ENCODE measurements around the gene LCE6A.

Gene LCE6A, protein sequence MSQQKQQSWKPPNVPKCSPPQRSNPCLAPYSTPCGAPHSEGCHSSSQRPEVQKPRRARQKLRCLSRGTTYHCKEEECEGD

DNA sequence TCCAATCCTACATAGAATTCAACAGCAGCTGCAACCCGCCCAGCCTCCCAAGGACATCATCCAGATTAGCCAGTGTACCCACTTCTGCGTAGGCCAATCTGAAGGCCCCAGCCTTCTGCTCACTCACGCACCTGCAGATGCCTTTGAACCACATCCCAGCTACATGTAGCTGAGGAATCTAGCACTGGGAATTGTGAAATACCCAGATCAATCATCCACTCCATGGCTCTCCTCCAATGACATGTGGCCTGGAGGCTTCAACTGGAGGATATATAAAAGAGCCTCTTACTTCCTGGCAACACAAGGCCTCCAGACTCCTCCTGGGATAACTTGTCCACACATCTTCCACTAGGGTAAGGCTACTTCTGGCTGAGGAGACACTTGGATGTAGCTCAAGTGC, at the start of gene LCE6A:
LCE6A (plus strand) TSS at position 301 of the 400 bp plus-strand sequence. CDS start 665 bp downstream, outside the sequence.
- H3K27me3 Mint-ChIP-seq (ENCODE audit: low read depth): no peaks in the 10 kb centered on the region
- H3K27ac Mint-ChIP-seq: no peak within 1 kb of the TSS
- no peaks in the 10 kb centered on the region for H3K36me3 Mint-ChIP-seq (ENCODE audit: low read depth)
- TF ChIP-seq, protein P1, sequence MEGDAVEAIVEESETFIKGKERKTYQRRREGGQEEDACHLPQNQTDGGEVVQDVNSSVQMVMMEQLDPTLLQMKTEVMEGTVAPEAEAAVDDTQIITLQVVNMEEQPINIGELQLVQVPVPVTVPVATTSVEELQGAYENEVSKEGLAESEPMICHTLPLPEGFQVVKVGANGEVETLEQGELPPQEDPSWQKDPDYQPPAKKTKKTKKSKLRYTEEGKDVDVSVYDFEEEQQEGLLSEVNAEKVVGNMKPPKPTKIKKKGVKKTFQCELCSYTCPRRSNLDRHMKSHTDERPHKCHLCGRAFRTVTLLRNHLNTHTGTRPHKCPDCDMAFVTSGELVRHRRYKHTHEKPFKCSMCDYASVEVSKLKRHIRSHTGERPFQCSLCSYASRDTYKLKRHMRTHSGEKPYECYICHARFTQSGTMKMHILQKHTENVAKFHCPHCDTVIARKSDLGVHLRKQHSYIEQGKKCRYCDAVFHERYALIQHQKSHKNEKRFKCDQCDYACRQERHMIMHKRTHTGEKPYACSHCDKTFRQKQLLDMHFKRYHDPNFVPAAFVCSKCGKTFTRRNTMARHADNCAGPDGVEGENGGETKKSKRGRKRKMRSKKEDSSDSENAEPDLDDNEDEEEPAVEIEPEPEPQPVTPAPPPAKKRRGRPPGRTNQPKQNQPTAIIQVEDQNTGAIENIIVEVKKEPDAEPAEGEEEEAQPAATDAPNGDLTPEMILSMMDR (IDR thresholded peaks at IDR 0.05; ENCODE audit: unreplicated experiment in 3 of 3): no peak
- no peaks in the 10 kb centered on the region for H3K4me1 Mint-ChIP-seq
- H3K4me3 Mint-ChIP-seq: no peak within 1 kb of the TSS
- peaks cover 12% of the 10 kb centered on the region for H3K9me3 Mint-ChIP-seq

DNA sequence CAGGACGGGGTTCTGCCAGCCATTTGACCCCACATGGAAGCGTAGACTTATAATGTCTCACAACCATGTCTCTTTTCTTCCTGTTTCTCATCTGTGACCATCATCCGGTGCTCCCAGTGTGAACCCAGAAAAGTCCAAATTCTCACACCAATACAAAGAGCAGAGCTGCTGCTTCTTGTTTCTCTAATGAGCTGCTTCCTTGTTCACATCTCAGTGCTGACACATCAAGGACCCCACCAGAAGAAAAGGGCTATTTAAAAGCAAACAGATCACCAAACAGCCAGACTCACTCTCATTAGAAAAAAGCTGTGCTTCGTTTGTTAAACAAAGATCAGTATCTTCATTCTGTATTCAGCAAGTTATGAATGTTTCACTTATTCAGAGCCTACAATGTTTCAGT, 47.0 kb upstream of the LCE6A start:
- Mint-ChIP-seq H3K9me3 (peaks cover 12% of the 10 kb centered on the region), H3K4me3 (no peak overlapping the region), H3K36me3 (ENCODE audit: low read depth) (no peaks in the 10 kb centered on the region), H3K4me1 (no peaks in the 10 kb centered on the region), H3K27me3 (ENCODE audit: low read depth) (no peaks in the 10 kb centered on the region), H3K27ac (no peak overlapping the region)
- TF ChIP-seq, protein P1 (IDR thresholded peaks at IDR 0.05; ENCODE audit: unreplicated experiment in 3 of 3): no peak

DNA sequence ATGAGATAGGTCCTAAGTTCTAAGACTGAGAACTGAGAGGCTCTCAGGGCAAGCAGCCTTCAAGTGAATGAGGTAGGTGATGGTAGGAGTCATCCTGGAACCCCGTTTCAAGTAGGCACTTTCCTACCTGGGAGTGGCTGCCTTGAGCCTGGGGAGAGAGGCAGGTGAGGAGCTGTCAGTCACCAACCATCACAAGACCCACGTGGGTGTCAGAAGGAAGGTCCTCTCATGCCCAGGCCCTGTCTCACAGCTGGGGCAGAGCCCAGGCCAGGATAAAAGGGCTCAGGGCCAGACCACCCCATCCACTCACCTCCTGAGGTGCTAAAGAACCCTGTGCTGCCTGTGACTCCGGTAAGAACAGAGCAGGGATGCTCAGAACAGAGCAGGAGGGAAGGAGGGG, 46.2 kb upstream of the LCE6A start, which contains the start of gene LCE1D:
LCE1D (plus strand) TSS at position 301 of the 400 bp plus-strand sequence. CDS start 1,074 bp downstream, outside the sequence.
- Mint-ChIP-seq H3K4me3 (no peak within 1 kb of the TSS), H3K4me1 (no peaks in the 10 kb centered on the region), H3K36me3 (ENCODE audit: low read depth) (no peaks in the 10 kb centered on the region), H3K27me3 (ENCODE audit: low read depth) (no peaks in the 10 kb centered on the region), H3K9me3 (peaks cover 18% of the 10 kb centered on the region), H3K27ac (no peak within 1 kb of the TSS)
- TF ChIP-seq, protein P1 (IDR thresholded peaks at IDR 0.05; ENCODE audit: unreplicated experiment in 3 of 3): no peak

DNA sequence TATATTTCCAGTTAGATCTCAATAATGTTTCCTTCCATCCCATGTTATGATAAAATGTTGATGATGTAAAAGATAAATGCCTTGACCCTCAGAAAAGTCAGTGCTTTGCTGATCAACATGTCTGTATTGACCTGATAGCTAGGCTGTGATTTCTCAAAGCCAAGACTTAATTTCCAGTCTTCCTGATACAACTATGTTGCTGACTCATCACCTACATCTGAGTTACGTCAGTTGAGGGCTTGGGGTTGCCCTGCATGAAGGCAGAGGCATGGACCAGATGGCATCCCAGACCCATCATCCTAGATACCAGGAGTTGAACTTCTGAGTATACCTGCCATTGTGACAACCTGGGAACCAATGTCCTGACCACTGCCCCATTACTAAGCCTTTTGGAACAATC, 41.3 kb upstream of the LCE6A start:
- no peaks in the 10 kb centered on the region for H3K4me1 Mint-ChIP-seq
- no peaks in the 10 kb centered on the region for H3K36me3 Mint-ChIP-seq (ENCODE audit: low read depth)
- H3K9me3 Mint-ChIP-seq: peaks cover 33% of the 10 kb centered on the region
- TF ChIP-seq, protein P1 (IDR thresholded peaks at IDR 0.05; ENCODE audit: unreplicated experiment in 3 of 3): no peak
- H3K27me3 Mint-ChIP-seq (ENCODE audit: low read depth): no peaks in the 10 kb centered on the region
- H3K27ac Mint-ChIP-seq: no peak overlapping the region
- H3K4me3 Mint-ChIP-seq: no peak overlapping the region

DNA sequence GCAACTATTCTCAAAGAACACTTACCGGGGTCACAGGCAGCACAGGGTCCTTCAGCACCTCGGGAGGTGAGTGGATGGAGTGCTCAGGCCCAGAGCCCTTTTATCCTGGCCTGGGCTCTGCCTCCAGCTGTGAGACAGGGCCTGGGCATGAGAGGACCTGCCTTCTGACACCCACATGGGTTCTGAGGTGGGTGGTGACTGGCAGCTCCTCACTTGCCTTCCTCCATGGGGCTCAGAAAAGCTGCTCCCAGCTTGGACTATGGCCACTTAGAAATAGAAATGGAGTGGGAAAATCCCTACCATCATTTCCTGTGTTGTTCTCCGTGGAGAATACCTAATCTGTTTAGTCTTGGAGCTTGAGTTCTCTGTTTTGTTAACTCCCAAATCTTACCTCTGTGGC, 36.1 kb upstream of the LCE6A start, which contains the start of gene LCE1C:
LCE1C (minus strand) TSS at position 76 of the 400 bp plus-strand sequence. CDS start 1,173 bp downstream, outside the sequence.
- Mint-ChIP-seq H3K36me3 (ENCODE audit: low read depth) (no peaks in the 10 kb centered on the region), H3K27ac (no peak within 1 kb of the TSS), H3K4me1 (no peaks in the 10 kb centered on the region), H3K4me3 (no peak within 1 kb of the TSS), H3K9me3 (peaks cover 28% of the 10 kb centered on the region), H3K27me3 (ENCODE audit: low read depth) (no peaks in the 10 kb centered on the region)
- TF ChIP-seq, protein P1 (IDR thresholded peaks at IDR 0.05; ENCODE audit: unreplicated experiment in 3 of 3): no peak

DNA sequence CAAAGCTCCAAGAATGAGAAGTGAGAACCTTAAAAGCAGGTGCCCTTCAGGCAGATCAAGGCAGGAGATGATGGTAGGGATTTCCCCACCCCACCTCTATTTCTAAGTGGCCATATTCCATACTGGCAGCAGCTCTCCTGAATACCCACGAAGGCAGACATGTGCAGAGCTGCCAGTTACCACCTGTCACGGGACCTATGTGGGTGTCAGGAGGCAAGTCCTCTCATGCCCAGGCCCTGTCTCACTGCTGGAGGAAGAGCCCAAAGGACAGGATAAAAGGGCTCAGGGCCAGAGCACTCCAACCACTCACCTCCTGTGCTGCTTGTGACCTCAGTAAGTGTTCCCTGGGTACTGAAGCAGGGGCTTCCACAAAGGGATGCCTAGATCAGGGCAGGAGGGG, 31.6 kb upstream of the LCE6A start:
- Mint-ChIP-seq H3K4me3 (no peak overlapping the region), H3K27me3 (ENCODE audit: low read depth) (no peaks in the 10 kb centered on the region), H3K27ac (no peak overlapping the region), H3K36me3 (ENCODE audit: low read depth) (no peaks in the 10 kb centered on the region), H3K4me1 (no peaks in the 10 kb centered on the region), H3K9me3 (peaks cover 23% of the 10 kb centered on the region)
- TF ChIP-seq, protein P1 (IDR thresholded peaks at IDR 0.05; ENCODE audit: unreplicated experiment in 3 of 3): no peak

Data from nephron (organoid).